IMR-90 (cell line): ENCODE results near the gene SCAND1. TPM values are rescaled to one million over a fixed set of nuclear protein-coding genes. Genes with fewer than 3 reads are reported as not detected.
"Not testable (repeated sequence)": the region's sequence is repeated elsewhere in the genome, so short reads cannot be mapped to it uniquely, and the experiment has no call there.

ENCODE experiments used
- ATAC-seq: fragments of 200-7000 bp; cut with Tn5 transposase; 2 replicates; pipeline ENCODE4 v1.9.1; 2020; ENCODE audit warnings: low read depth, mild to moderate bottlenecking, moderate library complexity
- BruUV-seq: library from RNA; stranded (reverse); fragments of 400-500 nt; replicated peaks from 2 replicates; lab custom pipeline; 2021; lab: Mats Ljungman, UMichigan
- CTCF ChIA-PET: fragments of 300-600 bp; formaldehyde crosslinking; extraction: SDS; loops from one replicate; lab custom pipeline; 2021; ENCODE audit warnings: antibody characterized with exemption; lab: Yijun Ruan, JAX
- POLR2A ChIA-PET: fragments of 300-600 bp; sonication (Branson Sonifier 250); formaldehyde crosslinking; loops from one replicate; lab custom pipeline; 2022; ENCODE audit warnings: antibody characterized with exemption; ENCODE audit not compliant: unreplicated experiment; lab: Charles Lee
- DNase-seq: peaks from one replicate; pipeline ENCODE4 v3.0.0; 2013
- H2AFZ ChIP-seq: replicated peaks from 2 replicates; pipeline ENCODE3; 2013; ENCODE audit warnings: low read length, mild to moderate bottlenecking; ENCODE audit not compliant: poor library complexity
- H2AK5ac ChIP-seq: 2 replicates; pipeline ENCODE4 v1.6.1; 2013; ENCODE audit warnings: low read depth, low read length, inconsistent platforms
- H2AK9ac ChIP-seq: replicated peaks from 2 replicates; pipeline ENCODE3; 2013; ENCODE audit warnings: mild to moderate bottlenecking, low read depth, low read length, moderate library complexity; ENCODE audit not compliant: poor library complexity
- H2BK120ac ChIP-seq: 2 replicates; pipeline ENCODE4 v1.6.1; 2013; ENCODE audit warnings: low read depth, low read length, inconsistent platforms
- H2BK15ac ChIP-seq: 3 replicates; pipeline ENCODE4 v1.6.1; 2013; ENCODE audit warnings: low read depth, low read length, inconsistent platforms
- H2BK20ac ChIP-seq: 2 replicates; pipeline ENCODE4 v1.6.1; 2013; ENCODE audit warnings: low read depth, mild to moderate bottlenecking, inconsistent platforms, low read length, moderate library complexity
- H2BK5ac ChIP-seq: 2 replicates; pipeline ENCODE4 v1.6.1; 2013; ENCODE audit warnings: mild to moderate bottlenecking, low read depth, low read length, inconsistent platforms; ENCODE audit not compliant: poor library complexity, severe bottlenecking
- H3K14ac ChIP-seq: replicated peaks from 2 replicates; pipeline ENCODE4 v1.6.1; 2013; ENCODE audit warnings: low read depth, low read length, inconsistent platforms
- H3K18ac ChIP-seq: 2 replicates; pipeline ENCODE4 v1.6.1; 2013; ENCODE audit warnings: low read depth, low read length, control low read depth
- H3K23ac ChIP-seq: 2 replicates; pipeline ENCODE4 v1.6.1; 2013; ENCODE audit warnings: low read depth, low read length, inconsistent platforms
- H3K27ac ChIP-seq: 2 replicates; pipeline ENCODE4 v1.5.1; 2013; ENCODE audit warnings: mild to moderate bottlenecking, control low read depth, low read length; ENCODE audit not compliant: insufficient read depth
- H3K27me3 ChIP-seq: 2 replicates; pipeline ENCODE4 v1.6.1; 2013; ENCODE audit warnings: low read length; ENCODE audit not compliant: control insufficient read depth, insufficient read depth
- H3K36me3 ChIP-seq: 2 replicates; pipeline ENCODE4 v1.6.1; 2013; ENCODE audit warnings: low read length, mixed read lengths; ENCODE audit not compliant: control insufficient read depth, insufficient read depth
- H3K4ac ChIP-seq: 2 replicates; pipeline ENCODE4 v1.6.1; 2013; ENCODE audit warnings: low read depth, low read length, inconsistent platforms
- H3K4me1 ChIP-seq: 2 replicates; pipeline ENCODE4 v1.6.1; 2013; ENCODE audit warnings: low read length, mixed read lengths; ENCODE audit not compliant: control insufficient read depth, insufficient read depth
- H3K4me2 ChIP-seq: 2 replicates; pipeline ENCODE4 v1.6.1; 2013; ENCODE audit warnings: low read depth, mild to moderate bottlenecking, control low read depth, low read length, moderate library complexity
- H3K4me3 ChIP-seq: 2 replicates; pipeline ENCODE4 v1.5.1; 2013; ENCODE audit warnings: low read depth, mild to moderate bottlenecking, control low read depth, low read length, moderate library complexity; ENCODE audit not compliant: insufficient read depth
- H3K56ac ChIP-seq: 2 replicates; pipeline ENCODE4 v1.6.1; 2013; ENCODE audit warnings: low read length, inconsistent platforms; ENCODE audit not compliant: insufficient read depth; ENCODE audit errors: extremely low read depth
- H3K79me1 ChIP-seq, 2 experiments: 2 replicates each; pipeline ENCODE4 v1.6.1; 2013; ENCODE audit warnings: low read length in 2 of 2, inconsistent platforms in 1 of 2, low read depth in 1 of 2
- H3K9ac ChIP-seq: 2 replicates; pipeline ENCODE4 v1.6.1; 2013; ENCODE audit warnings: low read depth, low read length, control low read depth
- H3K9me1 ChIP-seq: 2 replicates; pipeline ENCODE4 v1.6.1; 2013; ENCODE audit warnings: low read length, inconsistent platforms; ENCODE audit not compliant: insufficient read depth
- H3K9me3 ChIP-seq: 2 replicates; pipeline ENCODE4 v1.6.1; 2013; ENCODE audit warnings: low read length; ENCODE audit not compliant: control insufficient read depth, insufficient read depth
- H4K20me1 ChIP-seq: 2 replicates; pipeline ENCODE4 v1.6.1; 2013; ENCODE audit warnings: low read length, inconsistent platforms; ENCODE audit not compliant: insufficient read depth
- H4K5ac ChIP-seq: 2 replicates; pipeline ENCODE4 v1.6.1; 2013; ENCODE audit warnings: mild to moderate bottlenecking, low read depth, low read length, control low read depth
- H4K8ac ChIP-seq, 2 experiments: 2 replicates each; pipeline ENCODE4 v1.6.1; 2013; ENCODE audit warnings: low read depth in 2 of 2, low read length in 2 of 2, control low read depth in 1 of 2, inconsistent platforms in 1 of 2
- H4K91ac ChIP-seq: 2 replicates; pipeline ENCODE4 v1.6.1; 2013; ENCODE audit warnings: low read depth, low read length, inconsistent platforms; ENCODE audit not compliant: insufficient read depth
- CEBPB ChIP-seq: IDR thresholded peaks from 2 replicates; pipeline ENCODE4 v1.6.1; 2012; ENCODE audit warnings: low read depth, low read length, improper control_type of control experiment
- RAD21 ChIP-seq: IDR thresholded peaks from 2 replicates; pipeline ENCODE4 v1.6.1; 2012; ENCODE audit warnings: low read length, improper control_type of control experiment
- WGBS, 2 experiments: methylation state at CpG; one replicate each; pipeline versions ENCODE4 v1.1.5 to v1.1.7; 2013; ENCODE audit warnings: missing lambda C conversion rate in 2 of 2; ENCODE audit not compliant: insufficient read length in 1 of 2; ENCODE audit errors: extremely low coverage in 2 of 2; 5-methylcytosine and 5-hydroxymethylcytosine counted together
- dilution Hi-C: fragments of 300-500 bp; cut with HindIII; formaldehyde crosslinking; loops from one replicate; pipeline ENCODE4 v1.14.3; 2018; ENCODE audit warnings: low sequenced_read_pairs; ENCODE audit not compliant: unreplicated experiment
- in situ Hi-C: fragments of 300-500 bp; cut with MboI; formaldehyde crosslinking; loops from 3 replicates; pipeline ENCODE4 v1.14.3; 2019; ENCODE audit warnings: low sequenced_read_pairs, inconsistent platforms, mixed read lengths
- intact Hi-C: fragments of 100-400 bp; cut with micrococcal nuclease; formaldehyde crosslinking; loops from 2 replicates; pipeline ENCODE4 v1.10.0; 2022
- polyA plus RNA-seq, 3 experiments: library from polyadenylated mRNA; depleted of rRNA; stranded (reverse); fragments of >200 nt; gene quantifications; 2 replicates each; pipeline ENCODE4 v1.2.3, GENCODE V29; 2012; ENCODE audit warnings: low replicate concordance in 1 of 3
- total RNA-seq: library from RNA; depleted of rRNA; stranded (reverse); fragments of >200 nt; gene quantifications from 2 replicates; pipeline ENCODE4 v1.2.3, GENCODE V29; 2012

SCAND1 gene
- total and polyA plus RNA-seq, 2 of the 4 experiments (the other 2 are of a cell fraction), result 7.5 to 26.8 TPM

DNA sequence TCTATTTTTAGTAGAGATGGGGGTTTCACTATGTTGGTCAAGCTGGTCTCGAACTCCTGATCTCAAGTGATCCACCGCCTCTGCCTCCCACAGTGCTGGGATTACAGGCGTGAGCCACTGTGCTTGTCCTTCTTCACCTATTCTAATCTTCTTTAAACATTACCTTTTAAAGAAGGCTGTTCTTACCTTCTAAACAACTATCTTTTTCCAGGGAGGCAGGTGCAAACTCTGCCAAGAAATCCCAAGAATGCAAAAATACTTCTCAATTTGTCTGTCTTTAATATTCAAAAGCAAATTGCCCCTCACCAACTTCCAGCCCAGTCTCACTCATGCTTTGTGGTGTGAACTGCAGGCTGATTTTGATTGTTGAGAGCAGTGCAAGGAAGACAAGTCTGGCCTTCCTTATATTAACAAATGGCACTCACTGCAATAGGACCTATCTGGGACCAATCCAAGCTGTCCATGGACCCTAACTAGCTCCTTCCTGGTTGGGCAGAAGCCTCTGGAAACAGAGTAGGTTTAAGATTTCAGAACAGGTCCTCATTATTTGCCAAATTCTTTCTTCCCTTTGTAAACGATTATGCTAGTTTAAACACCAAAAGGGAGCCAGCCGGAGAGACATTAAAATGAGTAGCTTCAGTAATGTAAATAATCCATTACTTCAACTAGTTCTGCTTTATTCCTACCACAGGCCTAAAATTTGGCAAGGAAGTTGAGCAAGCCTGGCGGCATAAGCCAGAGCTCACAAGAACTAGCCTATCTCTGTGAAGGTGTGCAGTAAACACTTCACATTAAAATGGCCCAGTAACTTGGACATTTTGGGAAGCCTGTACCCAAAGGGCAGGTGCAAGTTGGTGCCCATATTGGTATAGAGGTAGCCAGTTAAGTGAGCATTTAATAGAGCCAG lies 1.6 kb downstream of the SCAND1 start:
- peaks cover 22% of the 10 kb centered on the region for H4K20me1 ChIP-seq
- peak; percentile 1; the same call in 1 of the 2 replicates for ATAC-seq
- peak overlapping the region; percentile 85 for H3K27ac ChIP-seq
- no peak overlapping the region for H2BK120ac ChIP-seq
- H3K4me1 ChIP-seq, result peaks cover 3% of the 10 kb centered on the region
- intact Hi-C loops, result loop anchor here (5.0 kb wide), 2 partner anchors 210 to 255 kb away; partner anchors contain the start of genes NFS1, RBM39 and ROMO1
- H3K9ac ChIP-seq, result peak overlapping the region; percentile 87
- H3K14ac ChIP-seq, result peak overlapping the region; percentile 53; the same call in 1 of the 2 replicates
- ChIA-PET CTCF (interaction anchor here (0.6 to 3.4 kb wide), 5 partner anchors 9 to 1132 kb away, joined by 3 to 12 read pairs (median 5); no protein-coding TSS in a partner anchor), POLR2A (interaction anchor here (0.6 kb wide), 2 partner anchors 81 to 249 kb away, joined by 3 read pairs; no protein-coding TSS in a partner anchor)
- no peak overlapping the region for H2BK15ac ChIP-seq
- H3K79me1 ChIP-seq, result peaks cover 5 to 43% of the 10 kb centered on the region in 2 experiments; a peak in 3 of 4 replicates
- TF ChIP-seq CEBPB, result peak; percentile 45; the same call in 1 of the 2 replicates
- TF ChIP-seq RAD21, result no peak
- H3K27me3 ChIP-seq, result no peaks in the 10 kb centered on the region
- H3K18ac ChIP-seq, result no peak overlapping the region
- peak overlapping the region; percentile 44 for H3K56ac ChIP-seq
- no TSS peak for BruUV-seq
- H3K23ac ChIP-seq, result peak overlapping the region; percentile 43
- dilution Hi-C loops, result no loop called here
- peak overlapping the region; percentile 98 for H3K4me2 ChIP-seq
- no peaks in the 10 kb centered on the region for H3K9me3 ChIP-seq
- H3K4me3 ChIP-seq, result peak overlapping the region; percentile 69
- peak; percentile 66 for DNase-seq
- peaks cover under 1% of the 10 kb centered on the region; the same call in 1 of the 2 replicates for H3K9me1 ChIP-seq
- peak overlapping the region; percentile 92 for H3K4ac ChIP-seq
- WGBS, 2 experiments, result 100% methylated on average over 3 of the region's 6 CpGs; no CpG with 5 or more reads in 1 of the 2 experiments
- in situ Hi-C loops, result no loop called here
- peak overlapping the region; percentile 29 for H2AK9ac ChIP-seq
- peaks cover 6% of the 10 kb centered on the region for H3K36me3 ChIP-seq
- no peak overlapping the region for H2AFZ ChIP-seq
- H2BK5ac ChIP-seq, result peak overlapping the region; percentile 91
- no peak overlapping the region for H2BK20ac ChIP-seq
- no peak overlapping the region; the same call in 1 of the 2 replicates for H4K91ac ChIP-seq
- peak overlapping the region; percentile 37; the same call in 1 of the 2 replicates for H2AK5ac ChIP-seq
- H4K5ac ChIP-seq, result no peak overlapping the region
- peak overlapping the region; percentile 32 to 66; a peak in 3 of 4 replicates for H4K8ac ChIP-seq

GRCh38 chr20:35952080-35952479 lies 2.2 kb downstream of the SCAND1 start:
- intact Hi-C loops, result loop anchor here (5.0 kb wide), 2 partner anchors 210 to 255 kb away; partner anchors contain the start of genes NFS1, RBM39 and ROMO1
- WGBS, 2 experiments, result 100% methylated on average over 1 of the region's 14 CpGs; no CpG with 5 or more reads in 1 of the 2 experiments
- Histone ChIP-seq H4K20me1 (peaks cover 22% of the 10 kb centered on the region), H3K79me1 (peaks cover 5 to 49% of the 10 kb centered on the region in 2 experiments; a peak in 3 of 4 replicates), H3K36me3 (peaks cover 13% of the 10 kb centered on the region), H2BK5ac (peak overlapping the region; percentile 91)
- dilution Hi-C loops, H3K9ac ChIP-seq, H2BK20ac ChIP-seq, H2BK15ac ChIP-seq, H3K4me1 ChIP-seq, H3K9me1 ChIP-seq, H3K27ac ChIP-seq, H2AFZ ChIP-seq, H2AK9ac ChIP-seq, DNase-seq, H3K23ac ChIP-seq, ATAC-seq, H3K27me3 ChIP-seq, H3K4me3 ChIP-seq, H3K4ac ChIP-seq, H2BK120ac ChIP-seq, H3K4me2 ChIP-seq, BruUV-seq, H3K14ac ChIP-seq, H3K9me3 ChIP-seq, H4K8ac ChIP-seq, H4K91ac ChIP-seq, H2AK5ac ChIP-seq, H3K56ac ChIP-seq, in situ Hi-C loops, H3K18ac ChIP-seq, H4K5ac ChIP-seq: not testable (repeated sequence)
- POLR2A ChIA-PET, result interaction anchor here (0.6 kb wide), 2 partner anchors 78 to 250 kb away, joined by 3 read pairs; no protein-coding TSS in a partner anchor
- CTCF ChIA-PET, result interaction anchor here (0.7 kb wide), 1 partner anchor 9 kb away, joined by 3 read pairs; no protein-coding TSS in a partner anchor
